Hepatocyte (in vitro differentiated cells): ENCODE measurements around the gene RPS23.
"Not testable (repeated sequence)": the region's sequence is repeated elsewhere in the genome, so short reads cannot be mapped to it uniquely, and the experiment has no call there.

Experiments
- EZH2 ChIP-seq: fragments of 200-600 bp; sonication (generic); IDR thresholded peaks from 2 replicates; pipeline ENCODE4 v1.6.1; 2016; ENCODE audit warnings: antibody characterized with exemption, mild to moderate bottlenecking, borderline replicate concordance
- EZH2phosphoT487 ChIP-seq: fragments of 200-600 bp; sonication (generic); IDR thresholded peaks from one replicate; pipeline ENCODE4 v1.6.1; 2018; ENCODE audit warnings: antibody characterized with exemption, mild to moderate bottlenecking, low read depth, moderate library complexity; ENCODE audit not compliant: unreplicated experiment, severe bottlenecking
- TF ChIP-seq, protein P1 (sequence below): fragments of 200-600 bp; sonication (generic); IDR thresholded peaks from 2 replicates; pipeline ENCODE4 v1.5.1; 2016; ENCODE audit warnings: antibody characterized with exemption, mild to moderate bottlenecking; ENCODE audit not compliant: poor library complexity

DNA sequence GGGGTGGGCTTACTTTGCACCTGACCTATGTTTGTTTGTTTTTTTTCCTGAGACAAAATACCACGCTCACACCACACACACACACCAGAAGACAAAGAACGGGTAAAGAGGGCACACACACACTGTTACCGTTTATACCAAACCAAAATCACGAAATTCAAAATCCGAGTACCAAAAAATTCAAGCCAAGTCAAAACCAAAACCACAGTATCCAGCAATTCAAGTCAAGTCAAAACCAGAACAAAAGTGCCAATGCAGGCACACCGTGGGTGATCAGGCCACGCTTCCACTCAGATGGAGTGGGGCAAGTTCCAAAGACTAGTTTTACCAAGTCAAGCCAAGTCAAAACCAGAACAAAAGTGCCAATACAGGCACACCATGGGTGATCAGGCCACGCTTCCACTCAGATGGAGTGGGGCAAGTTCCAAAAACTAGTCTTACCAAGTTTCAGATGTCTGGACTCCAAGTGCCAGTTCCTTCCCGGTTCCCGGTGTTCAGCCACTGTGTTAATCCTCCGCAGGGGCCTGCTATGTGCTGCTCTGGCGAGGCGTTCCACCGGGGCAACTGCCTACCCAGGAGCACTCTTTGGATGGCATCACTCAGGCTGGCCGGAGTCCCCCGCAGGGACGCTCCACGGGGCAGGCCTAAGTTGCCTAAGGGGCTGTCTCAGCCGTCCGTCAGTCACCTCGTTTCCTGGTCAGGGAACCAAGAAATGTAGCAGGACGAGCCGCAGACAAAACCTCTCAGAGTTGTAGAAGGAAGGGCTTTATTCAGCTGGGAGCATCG lies 5.4 kb downstream of the RPS23 start:
- TF ChIP-seq, protein P1, sequence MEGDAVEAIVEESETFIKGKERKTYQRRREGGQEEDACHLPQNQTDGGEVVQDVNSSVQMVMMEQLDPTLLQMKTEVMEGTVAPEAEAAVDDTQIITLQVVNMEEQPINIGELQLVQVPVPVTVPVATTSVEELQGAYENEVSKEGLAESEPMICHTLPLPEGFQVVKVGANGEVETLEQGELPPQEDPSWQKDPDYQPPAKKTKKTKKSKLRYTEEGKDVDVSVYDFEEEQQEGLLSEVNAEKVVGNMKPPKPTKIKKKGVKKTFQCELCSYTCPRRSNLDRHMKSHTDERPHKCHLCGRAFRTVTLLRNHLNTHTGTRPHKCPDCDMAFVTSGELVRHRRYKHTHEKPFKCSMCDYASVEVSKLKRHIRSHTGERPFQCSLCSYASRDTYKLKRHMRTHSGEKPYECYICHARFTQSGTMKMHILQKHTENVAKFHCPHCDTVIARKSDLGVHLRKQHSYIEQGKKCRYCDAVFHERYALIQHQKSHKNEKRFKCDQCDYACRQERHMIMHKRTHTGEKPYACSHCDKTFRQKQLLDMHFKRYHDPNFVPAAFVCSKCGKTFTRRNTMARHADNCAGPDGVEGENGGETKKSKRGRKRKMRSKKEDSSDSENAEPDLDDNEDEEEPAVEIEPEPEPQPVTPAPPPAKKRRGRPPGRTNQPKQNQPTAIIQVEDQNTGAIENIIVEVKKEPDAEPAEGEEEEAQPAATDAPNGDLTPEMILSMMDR = not testable (repeated sequence)
- TF ChIP-seq EZH2, EZH2phosphoT487: not testable (repeated sequence)
